Smooth muscle cell (in vitro differentiated cells): Measurements from ENCODE around the gene FOXA3. TPM values are rescaled to one million over a fixed set of nuclear protein-coding genes. Genes with fewer than 3 reads are reported as not detected.

Source experiments
- DNase-seq: peaks from one replicate; lab custom pipeline; 2025; ENCODE audit not compliant: unreplicated experiment; lab: John Stamatoyannopoulos, UW
- H2AFZ ChIP-seq: fragments of 200-600 bp; sonication (generic); 2 replicates; pipeline ENCODE4 v1.6.0; 2016; ENCODE audit warnings: antibody characterized with exemption, low read depth, mild to moderate bottlenecking
- H3F3A ChIP-seq: fragments of 200-600 bp; sonication (generic); 2 replicates; pipeline ENCODE4 v1.6.0; 2017; ENCODE audit warnings: antibody characterized with exemption, low read depth
- H3K27ac ChIP-seq: fragments of 200-600 bp; sonication (generic); 2 replicates; pipeline ENCODE4 v1.5.1; 2016; ENCODE audit warnings: low read depth, mild to moderate bottlenecking
- H3K27me3 ChIP-seq: fragments of 200-600 bp; sonication (generic); 2 replicates; pipeline ENCODE4 v1.6.1; 2016; ENCODE audit warnings: low read depth, mild to moderate bottlenecking
- H3K36me3 ChIP-seq: fragments of 200-600 bp; sonication (generic); 2 replicates; pipeline ENCODE4 v1.5.1; 2016; ENCODE audit warnings: low read depth
- H3K4me1 ChIP-seq: fragments of 200-600 bp; sonication (generic); 2 replicates; pipeline ENCODE4 v1.5.1; 2016; ENCODE audit warnings: low read depth
- H3K4me2 ChIP-seq: fragments of 200-600 bp; sonication (generic); 2 replicates; pipeline ENCODE4 v1.6.0; 2016; ENCODE audit warnings: mild to moderate bottlenecking
- H3K4me3 ChIP-seq: fragments of 200-600 bp; sonication (generic); 2 replicates; pipeline ENCODE4 v1.5.1; 2016; ENCODE audit warnings: mild to moderate bottlenecking
- H3K79me2 ChIP-seq: fragments of 200-600 bp; sonication (generic); 2 replicates; pipeline ENCODE4 v1.6.0; 2016; ENCODE audit warnings: low read depth, mild to moderate bottlenecking
- H3K9ac ChIP-seq: fragments of 200-600 bp; sonication (generic); 2 replicates; pipeline ENCODE4 v1.6.0; 2016; ENCODE audit warnings: low read depth
- H3K9me3 ChIP-seq: fragments of 200-600 bp; sonication (generic); replicated peaks from 2 replicates; pipeline ENCODE4 v1.5.1; 2016; ENCODE audit warnings: low read depth
- H4K20me1 ChIP-seq: fragments of 200-600 bp; sonication (generic); 2 replicates; pipeline ENCODE4 v1.6.0; 2016; ENCODE audit warnings: low read depth
- WGBS: methylation state at CpG from one replicate; pipeline ENCODE4 v1.1.7; 2016; ENCODE audit warnings: low lambda C conversion rate; 5-methylcytosine and 5-hydroxymethylcytosine counted together
- polyA plus RNA-seq: library from polyadenylated mRNA; unstranded; fragments of >200 nt; fragmentation: Nextera tagmentation; extraction: Ambion mirVana; gene quantifications from 2 replicates; pipeline ENCODE4 v1.2.1, GENCODE V29; 2016
- total RNA-seq: library from RNA; depleted of rRNA; stranded (reverse); fragments of >200 nt; gene quantifications from 2 replicates; pipeline ENCODE4 v1.2.3, GENCODE V29; 2014
- TF ChIP-seq, protein P1 (sequence below): fragments of 200-600 bp; sonication (generic); IDR thresholded peaks from 2 replicates; pipeline ENCODE4 v1.5.1; 2017; ENCODE audit warnings: borderline replicate concordance, mild to moderate bottlenecking, antibody characterized with exemption; ENCODE audit not compliant: insufficient read depth, poor library complexity, severe bottlenecking

The FOXA3 gene
- total and polyA plus RNA-seq, 2 experiments from 2014 or later = 0.50 to 0.76 TPM

DNA sequence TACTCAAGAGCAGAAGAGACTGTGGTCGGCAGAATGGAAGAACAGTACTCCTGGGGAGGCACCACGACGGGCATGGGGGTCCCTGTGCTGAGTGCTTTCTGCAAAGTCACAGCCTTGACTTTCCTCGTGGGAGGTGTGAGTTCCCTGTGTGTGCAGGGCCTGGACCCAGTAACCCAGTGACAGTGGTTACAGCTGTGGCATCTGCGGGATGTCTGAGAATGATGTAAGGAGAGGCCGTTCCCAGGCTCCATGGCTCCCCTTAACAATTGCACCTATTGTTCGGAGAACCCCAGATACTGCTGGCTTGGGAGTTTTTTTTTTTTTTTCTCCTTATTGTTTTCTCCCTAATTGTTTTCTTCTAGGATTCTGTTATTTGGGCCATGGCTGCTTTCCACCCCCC is 55.6 kb downstream of the FOXA3 start:
- H3K79me2 ChIP-seq = no peaks in the 10 kb centered on the region
- no peak overlapping the region for H3K4me3 ChIP-seq
- no peaks in the 10 kb centered on the region for H3K36me3 ChIP-seq
- H4K20me1 ChIP-seq = no peaks in the 10 kb centered on the region
- no peaks in the 10 kb centered on the region for H3F3A ChIP-seq
- H3K27ac ChIP-seq = no peak overlapping the region
- no peaks in the 10 kb centered on the region for H3K4me1 ChIP-seq
- 75% methylated on average over 7 of the region's 7 CpGs for WGBS
- no peaks in the 10 kb centered on the region for H3K9me3 ChIP-seq
- TF ChIP-seq, protein P1, sequence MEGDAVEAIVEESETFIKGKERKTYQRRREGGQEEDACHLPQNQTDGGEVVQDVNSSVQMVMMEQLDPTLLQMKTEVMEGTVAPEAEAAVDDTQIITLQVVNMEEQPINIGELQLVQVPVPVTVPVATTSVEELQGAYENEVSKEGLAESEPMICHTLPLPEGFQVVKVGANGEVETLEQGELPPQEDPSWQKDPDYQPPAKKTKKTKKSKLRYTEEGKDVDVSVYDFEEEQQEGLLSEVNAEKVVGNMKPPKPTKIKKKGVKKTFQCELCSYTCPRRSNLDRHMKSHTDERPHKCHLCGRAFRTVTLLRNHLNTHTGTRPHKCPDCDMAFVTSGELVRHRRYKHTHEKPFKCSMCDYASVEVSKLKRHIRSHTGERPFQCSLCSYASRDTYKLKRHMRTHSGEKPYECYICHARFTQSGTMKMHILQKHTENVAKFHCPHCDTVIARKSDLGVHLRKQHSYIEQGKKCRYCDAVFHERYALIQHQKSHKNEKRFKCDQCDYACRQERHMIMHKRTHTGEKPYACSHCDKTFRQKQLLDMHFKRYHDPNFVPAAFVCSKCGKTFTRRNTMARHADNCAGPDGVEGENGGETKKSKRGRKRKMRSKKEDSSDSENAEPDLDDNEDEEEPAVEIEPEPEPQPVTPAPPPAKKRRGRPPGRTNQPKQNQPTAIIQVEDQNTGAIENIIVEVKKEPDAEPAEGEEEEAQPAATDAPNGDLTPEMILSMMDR = no peak
- no peaks in the 10 kb centered on the region for H3K27me3 ChIP-seq
- no peak for DNase-seq
- no peak overlapping the region for H3K9ac ChIP-seq
- H2AFZ ChIP-seq = no peak overlapping the region
- H3K4me2 ChIP-seq = no peak overlapping the region

DNA sequence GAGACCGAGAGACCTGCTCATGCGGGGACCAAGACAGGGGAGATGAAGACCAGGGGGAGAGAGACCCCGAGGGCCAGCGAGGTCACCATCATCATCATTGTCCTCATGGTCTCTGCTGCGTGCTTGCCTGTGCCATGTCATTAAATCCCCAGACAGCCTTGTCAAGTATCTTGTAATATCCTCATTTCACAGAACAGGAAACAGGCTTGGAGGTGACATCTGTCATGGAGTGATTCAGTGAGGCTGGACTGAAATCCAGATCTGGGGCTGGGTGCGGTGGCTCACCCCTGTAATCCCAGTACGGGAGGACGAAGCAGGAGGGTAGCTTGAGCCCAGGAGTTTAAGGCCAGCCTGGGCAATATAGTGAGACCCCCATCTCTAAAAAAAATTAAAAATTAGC is 56.3 kb downstream of the FOXA3 start:
- H3K36me3 ChIP-seq = no peaks in the 10 kb centered on the region
- no peak overlapping the region for H2AFZ ChIP-seq
- no peaks in the 10 kb centered on the region for H3K9me3 ChIP-seq
- TF ChIP-seq, protein P1 = no peak
- H3F3A ChIP-seq = no peaks in the 10 kb centered on the region
- 84% methylated on average over 8 of the region's 8 CpGs for WGBS
- H3K4me2 ChIP-seq = no peak overlapping the region
- no peak overlapping the region for H3K27ac ChIP-seq
- no peak overlapping the region for H3K9ac ChIP-seq
- DNase-seq = no peak
- no peaks in the 10 kb centered on the region for H3K4me1 ChIP-seq
- H3K27me3 ChIP-seq = no peaks in the 10 kb centered on the region
- no peaks in the 10 kb centered on the region for H3K79me2 ChIP-seq
- H4K20me1 ChIP-seq = no peaks in the 10 kb centered on the region
- no peak overlapping the region for H3K4me3 ChIP-seq

DNA sequence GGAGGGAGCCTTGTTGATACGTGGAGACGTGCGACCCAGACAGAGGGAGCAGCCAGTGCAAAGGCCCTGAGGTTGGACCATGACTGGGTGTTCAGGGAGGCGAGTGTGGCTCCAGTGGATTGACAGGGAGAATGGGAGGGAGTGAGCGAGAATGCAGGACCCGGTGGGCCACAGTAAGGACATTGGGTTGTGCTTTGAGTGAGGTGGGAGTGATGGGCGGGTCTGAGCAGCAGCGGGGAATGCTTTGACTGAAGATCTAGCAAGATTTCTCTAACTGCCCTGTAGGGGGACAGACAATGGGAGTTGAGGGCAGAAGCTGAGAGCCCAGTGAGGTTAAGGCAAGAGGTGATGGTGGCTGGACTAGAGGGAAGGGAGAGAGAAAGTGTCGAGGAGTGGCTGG is 58.2 kb downstream of the FOXA3 start:
- no peak for DNase-seq

More for the DNA sequence above, 58.2 kb downstream of the FOXA3 start:
- no peak overlapping the region for H3K9ac ChIP-seq
- H3F3A ChIP-seq = no peaks in the 10 kb centered on the region
- H3K4me3 ChIP-seq = no peak overlapping the region
- H4K20me1 ChIP-seq = no peaks in the 10 kb centered on the region
- 62% methylated on average over 9 of the region's 9 CpGs for WGBS
- H3K36me3 ChIP-seq = no peaks in the 10 kb centered on the region
- no peak overlapping the region for H3K27ac ChIP-seq
- H3K27me3 ChIP-seq = no peaks in the 10 kb centered on the region
- no peaks in the 10 kb centered on the region for H3K4me1 ChIP-seq
- H3K79me2 ChIP-seq = no peaks in the 10 kb centered on the region
- no peaks in the 10 kb centered on the region for H3K9me3 ChIP-seq
- TF ChIP-seq, protein P1 = no peak
- no peak overlapping the region for H3K4me2 ChIP-seq
- no peak overlapping the region for H2AFZ ChIP-seq

Other genes starting within 250 kb of the FOXA3 start
- gene EML2, start 224.9 kb upstream of the FOXA3 start, total RNA-seq = 7.7 and 15.6 TPM in 2 replicates
- gene EML2, start 224.9 kb upstream of the FOXA3 start, polyA plus RNA-seq = 19.0 and 20.8 TPM in 2 replicates
- gene GIPR, start 196.1 kb upstream of the FOXA3 start, total RNA-seq = 0.99 and 1.8 TPM in 2 replicates
- 2.4 and 3.4 TPM in 2 replicates for gene GIPR, start 196.1 kb upstream of the FOXA3 start, polyA plus RNA-seq
- gene SNRPD2, start 172.4 kb upstream of the FOXA3 start, total RNA-seq = 234 and 284 TPM in 2 replicates
- gene SNRPD2, start 172.4 kb upstream of the FOXA3 start, polyA plus RNA-seq = 637 and 690 TPM in 2 replicates
- gene QPCTL, start 171.7 kb upstream of the FOXA3 start, total RNA-seq = 12.2 and 12.9 TPM in 2 replicates
- 10.0 and 13.3 TPM in 2 replicates for gene QPCTL, start 171.7 kb upstream of the FOXA3 start, polyA plus RNA-seq
- 5.6 and 7.2 TPM in 2 replicates for gene FBXO46, start 133.4 kb upstream of the FOXA3 start, total RNA-seq
- gene FBXO46, start 133.4 kb upstream of the FOXA3 start, polyA plus RNA-seq = 7.9 and 13.1 TPM in 2 replicates
- not detected in 2 replicates for gene MEIOSIN, start 130.9 kb upstream of the FOXA3 start, total RNA-seq
- 0.12 TPM in 1 of 2 replicates, not detected in the other for gene MEIOSIN, start 130.9 kb upstream of the FOXA3 start, polyA plus RNA-seq
- gene SIX5, start 95.1 kb upstream of the FOXA3 start, total RNA-seq = 10.2 and 15.3 TPM in 2 replicates
- 16.0 and 19.7 TPM in 2 replicates for gene SIX5, start 95.1 kb upstream of the FOXA3 start, polyA plus RNA-seq
- 19.2 and 23.6 TPM in 2 replicates for gene DMPK, start 81.8 kb upstream of the FOXA3 start, total RNA-seq
- gene DMPK, start 81.8 kb upstream of the FOXA3 start, polyA plus RNA-seq = 32.7 and 47.7 TPM in 2 replicates
- gene DMWD, start 71.5 kb upstream of the FOXA3 start, total RNA-seq = 14.9 and 16.1 TPM in 2 replicates
- gene DMWD, start 71.5 kb upstream of the FOXA3 start, polyA plus RNA-seq = 57.6 and 96.4 TPM in 2 replicates
- 0.22 TPM in 1 of 2 replicates, not detected in the other for gene RSPH6A, start 49.0 kb upstream of the FOXA3 start, total RNA-seq
- gene RSPH6A, start 49.0 kb upstream of the FOXA3 start, polyA plus RNA-seq = 0.15 TPM in 1 of 2 replicates, not detected in the other
- gene SYMPK, start 1.2 kb upstream of the FOXA3 start, total RNA-seq = 30.9 and 33.3 TPM in 2 replicates
- 28.6 and 34.1 TPM in 2 replicates for gene SYMPK, start 1.2 kb upstream of the FOXA3 start, polyA plus RNA-seq
- gene IRF2BP1, start 21.8 kb downstream of the FOXA3 start, total RNA-seq = 10.4 and 19.0 TPM in 2 replicates
- 11.2 and 12.9 TPM in 2 replicates for gene IRF2BP1, start 21.8 kb downstream of the FOXA3 start, polyA plus RNA-seq
- 1.6 and 3.9 TPM in 2 replicates for gene MYPOP, start 38.3 kb downstream of the FOXA3 start, total RNA-seq
- 2.1 and 3.5 TPM in 2 replicates for gene MYPOP, start 38.3 kb downstream of the FOXA3 start, polyA plus RNA-seq
- not detected in 2 replicates for gene NANOS2, start 50.5 kb downstream of the FOXA3 start, total RNA-seq
- not detected in 2 replicates for gene NANOS2, start 50.5 kb downstream of the FOXA3 start, polyA plus RNA-seq
- 0.04 TPM in 2 replicates for gene NOVA2, start 109.5 kb downstream of the FOXA3 start, total RNA-seq
- gene NOVA2, start 109.5 kb downstream of the FOXA3 start, polyA plus RNA-seq = 0.24 TPM in 1 of 2 replicates, not detected in the other
- 5.3 and 10.0 TPM in 2 replicates for gene CCDC61, start 131.1 kb downstream of the FOXA3 start, total RNA-seq
- gene CCDC61, start 131.1 kb downstream of the FOXA3 start, polyA plus RNA-seq = 7.0 and 8.3 TPM in 2 replicates
- gene PGLYRP1, start 158.7 kb downstream of the FOXA3 start, total RNA-seq = not detected in 2 replicates
- not detected in 2 replicates for gene PGLYRP1, start 158.7 kb downstream of the FOXA3 start, polyA plus RNA-seq
- 0.45 and 0.85 TPM in 2 replicates for gene IGFL4, start 176.7 kb downstream of the FOXA3 start, total RNA-seq
- 1.0 TPM in 1 of 2 replicates, not detected in the other for gene IGFL4, start 176.7 kb downstream of the FOXA3 start, polyA plus RNA-seq